Measurements from ENCODE around the gene SLC18A3. TPM values are rescaled to one million over a fixed set of nuclear protein-coding genes. Genes with fewer than 3 reads are reported as not detected.

Gene SLC18A3
- polyA plus RNA-seq, 1 donor (not counting 4 experiments of a cell fraction or from before 2014, with no cell fraction given): not detected

DNA sequence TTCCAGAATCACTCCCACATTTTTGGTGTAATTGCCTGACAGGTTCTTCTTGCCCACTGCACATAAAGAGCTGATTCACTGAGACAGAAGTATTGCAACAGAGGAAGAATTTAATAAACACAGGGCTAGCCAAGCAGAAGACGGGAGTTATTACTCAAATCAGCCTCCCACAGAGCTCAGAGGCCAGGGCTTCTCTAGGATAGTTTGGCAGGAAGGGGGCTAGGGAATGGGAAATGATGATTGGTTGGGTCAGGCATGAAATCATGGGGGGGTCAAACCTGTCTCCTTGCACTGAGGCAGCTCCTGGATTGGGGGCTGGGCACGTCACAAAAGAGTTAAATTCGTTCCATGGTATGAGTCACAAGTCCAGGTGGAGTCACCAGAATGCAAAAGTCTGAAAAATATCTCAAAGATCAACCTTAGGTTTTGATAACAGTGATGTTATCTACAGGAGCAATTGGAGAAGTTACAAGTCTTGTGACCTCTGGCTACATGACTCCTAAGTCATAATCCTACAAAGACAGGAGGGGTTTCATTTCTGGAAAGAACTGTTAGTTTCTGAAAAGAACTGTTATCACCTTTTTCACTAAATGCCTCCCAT lies 41.0 kb upstream of the SLC18A3 start:
- no peaks in the 10 kb centered on the region for H3K79me2 ChIP-seq (ENCODE audit: control insufficient read depth, insufficient read depth, low read length)
- no peaks in the 10 kb centered on the region for H3K9me1 ChIP-seq (ENCODE audit: control insufficient read depth, extremely low read depth, insufficient read depth, low read length)
- H3K9ac ChIP-seq (ENCODE audit: control insufficient read depth, extremely low read depth, insufficient read depth, low read length): no peak overlapping the region
- peak overlapping the region; percentile 37 for H2AFZ ChIP-seq (ENCODE audit: control insufficient read depth, low read length)
- DNase-seq (ENCODE audit: low read depth, low spot score): no peak
- dilution Hi-C loops (cut with MboI; ENCODE audit: extremely low pct_ligation_motif_present, low sequenced_read_pairs): no loop called here
- no peaks in the 10 kb centered on the region for H4K20me1 ChIP-seq (ENCODE audit: control insufficient read depth, extremely low read depth, insufficient read depth, low read length)
- H3K27me3 ChIP-seq (ENCODE audit: control insufficient read depth, extremely low read depth, insufficient read depth, low read length): no peaks in the 10 kb centered on the region
- H3K27ac ChIP-seq (ENCODE audit: control insufficient read depth, insufficient read depth, low read length): no peak overlapping the region
- peaks cover 2% of the 10 kb centered on the region for H3K9me3 ChIP-seq (ENCODE audit: control insufficient read depth, low read depth, low read length)
- H3K4me3 ChIP-seq (ENCODE audit: control insufficient read depth in 2 of 3, extremely low read depth in 1 of 3, insufficient read depth in 2 of 3, low read depth in 1 of 3, low read length in 3 of 3): no peak overlapping the region
- peaks cover 14% of the 10 kb centered on the region for H3K4me1 ChIP-seq (ENCODE audit: control insufficient read depth, extremely low read depth, insufficient read depth, low read length)
- TF ChIP-seq EZH2 (IDR thresholded peaks at IDR 0.05; ENCODE audit: low read length): no peak
- TF ChIP-seq, protein P1, sequence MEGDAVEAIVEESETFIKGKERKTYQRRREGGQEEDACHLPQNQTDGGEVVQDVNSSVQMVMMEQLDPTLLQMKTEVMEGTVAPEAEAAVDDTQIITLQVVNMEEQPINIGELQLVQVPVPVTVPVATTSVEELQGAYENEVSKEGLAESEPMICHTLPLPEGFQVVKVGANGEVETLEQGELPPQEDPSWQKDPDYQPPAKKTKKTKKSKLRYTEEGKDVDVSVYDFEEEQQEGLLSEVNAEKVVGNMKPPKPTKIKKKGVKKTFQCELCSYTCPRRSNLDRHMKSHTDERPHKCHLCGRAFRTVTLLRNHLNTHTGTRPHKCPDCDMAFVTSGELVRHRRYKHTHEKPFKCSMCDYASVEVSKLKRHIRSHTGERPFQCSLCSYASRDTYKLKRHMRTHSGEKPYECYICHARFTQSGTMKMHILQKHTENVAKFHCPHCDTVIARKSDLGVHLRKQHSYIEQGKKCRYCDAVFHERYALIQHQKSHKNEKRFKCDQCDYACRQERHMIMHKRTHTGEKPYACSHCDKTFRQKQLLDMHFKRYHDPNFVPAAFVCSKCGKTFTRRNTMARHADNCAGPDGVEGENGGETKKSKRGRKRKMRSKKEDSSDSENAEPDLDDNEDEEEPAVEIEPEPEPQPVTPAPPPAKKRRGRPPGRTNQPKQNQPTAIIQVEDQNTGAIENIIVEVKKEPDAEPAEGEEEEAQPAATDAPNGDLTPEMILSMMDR (optimal IDR thresholded peaks at IDR 0.05 in 1 of 3, IDR thresholded peaks at IDR 0.05 in 1 of 3, conservative IDR thresholded peaks at IDR 0.05 in 1 of 3; ENCODE audit: extremely low read depth in 1 of 3, insufficient read depth in 2 of 3, low read length in 3 of 3): no peak
- peak overlapping the region; percentile 16 for H3K4me2 ChIP-seq (ENCODE audit: control insufficient read depth, extremely low read depth, insufficient read depth, low read depth, low read length)
- H3K36me3 ChIP-seq (ENCODE audit: control insufficient read depth in 2 of 2, extremely low read depth in 1 of 2, insufficient read depth in 2 of 2, low read length in 2 of 2): no peaks in the 10 kb centered on the region
- FAIRE-seq: peak; percentile 49

DNA sequence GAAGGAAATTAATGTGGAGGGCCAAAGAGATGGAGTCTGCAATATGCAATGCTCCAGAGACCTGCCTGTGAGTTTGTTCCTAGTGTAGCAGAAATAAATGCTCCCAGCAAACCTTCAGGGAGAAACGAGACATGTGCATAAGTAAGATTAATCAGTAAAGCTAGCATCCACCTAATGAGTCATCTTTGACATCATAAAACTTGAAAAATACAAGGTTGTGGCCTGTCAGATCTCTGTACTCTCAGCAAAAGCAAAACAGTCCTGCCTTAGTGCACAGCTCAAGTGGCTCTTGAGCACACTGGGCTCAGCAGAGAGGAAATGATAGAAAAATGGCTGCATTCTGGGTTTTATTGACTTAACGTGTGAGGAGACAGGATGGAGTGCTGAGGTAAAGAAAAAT lies 38.7 kb upstream of the SLC18A3 start:
- Histone ChIP-seq H3K36me3 (ENCODE audit: control insufficient read depth in 2 of 2, extremely low read depth in 1 of 2, insufficient read depth in 2 of 2, low read length in 2 of 2) (no peaks in the 10 kb centered on the region), H3K27ac (ENCODE audit: control insufficient read depth, insufficient read depth, low read length) (no peak overlapping the region), H3K27me3 (ENCODE audit: control insufficient read depth, extremely low read depth, insufficient read depth, low read length) (no peaks in the 10 kb centered on the region), H3K79me2 (ENCODE audit: control insufficient read depth, insufficient read depth, low read length) (no peaks in the 10 kb centered on the region), H3K4me3 (ENCODE audit: control insufficient read depth in 2 of 3, extremely low read depth in 1 of 3, insufficient read depth in 2 of 3, low read depth in 1 of 3, low read length in 3 of 3) (no peak overlapping the region), H3K9me3 (ENCODE audit: control insufficient read depth, low read depth, low read length) (peaks cover 2% of the 10 kb centered on the region), H4K20me1 (ENCODE audit: control insufficient read depth, extremely low read depth, insufficient read depth, low read length) (no peaks in the 10 kb centered on the region), H3K9ac (ENCODE audit: control insufficient read depth, extremely low read depth, insufficient read depth, low read length) (no peak overlapping the region), H2AFZ (ENCODE audit: control insufficient read depth, low read length) (no peak overlapping the region), H3K9me1 (ENCODE audit: control insufficient read depth, extremely low read depth, insufficient read depth, low read length) (no peaks in the 10 kb centered on the region), H3K4me2 (ENCODE audit: control insufficient read depth, extremely low read depth, insufficient read depth, low read depth, low read length) (no peak overlapping the region), H3K4me1 (ENCODE audit: control insufficient read depth, extremely low read depth, insufficient read depth, low read length) (peaks cover 14% of the 10 kb centered on the region)
- FAIRE-seq: peak; percentile 58
- dilution Hi-C loops (cut with MboI; ENCODE audit: extremely low pct_ligation_motif_present, low sequenced_read_pairs): no loop called here
- no peak for DNase-seq (ENCODE audit: low read depth, low spot score)
- no peak for TF ChIP-seq EZH2 (IDR thresholded peaks at IDR 0.05; ENCODE audit: low read length)
- TF ChIP-seq, protein P1 (optimal IDR thresholded peaks at IDR 0.05 in 1 of 3, IDR thresholded peaks at IDR 0.05 in 1 of 3, conservative IDR thresholded peaks at IDR 0.05 in 1 of 3; ENCODE audit: extremely low read depth in 1 of 3, insufficient read depth in 2 of 3, low read length in 3 of 3): no peak

Measured in keratinocyte (primary cell).